DMS 273 (cell line): ENCODE results near the gene ABHD12.
A peak's percentile ranks its signal among the peaks of the same experiment; 100 is the strongest.

Experiments
- DNase-seq: peaks from one replicate; lab custom pipeline; 2025; ENCODE audit not compliant: unreplicated experiment; lab: John Stamatoyannopoulos, UW

ABHD12 gene

DNA sequence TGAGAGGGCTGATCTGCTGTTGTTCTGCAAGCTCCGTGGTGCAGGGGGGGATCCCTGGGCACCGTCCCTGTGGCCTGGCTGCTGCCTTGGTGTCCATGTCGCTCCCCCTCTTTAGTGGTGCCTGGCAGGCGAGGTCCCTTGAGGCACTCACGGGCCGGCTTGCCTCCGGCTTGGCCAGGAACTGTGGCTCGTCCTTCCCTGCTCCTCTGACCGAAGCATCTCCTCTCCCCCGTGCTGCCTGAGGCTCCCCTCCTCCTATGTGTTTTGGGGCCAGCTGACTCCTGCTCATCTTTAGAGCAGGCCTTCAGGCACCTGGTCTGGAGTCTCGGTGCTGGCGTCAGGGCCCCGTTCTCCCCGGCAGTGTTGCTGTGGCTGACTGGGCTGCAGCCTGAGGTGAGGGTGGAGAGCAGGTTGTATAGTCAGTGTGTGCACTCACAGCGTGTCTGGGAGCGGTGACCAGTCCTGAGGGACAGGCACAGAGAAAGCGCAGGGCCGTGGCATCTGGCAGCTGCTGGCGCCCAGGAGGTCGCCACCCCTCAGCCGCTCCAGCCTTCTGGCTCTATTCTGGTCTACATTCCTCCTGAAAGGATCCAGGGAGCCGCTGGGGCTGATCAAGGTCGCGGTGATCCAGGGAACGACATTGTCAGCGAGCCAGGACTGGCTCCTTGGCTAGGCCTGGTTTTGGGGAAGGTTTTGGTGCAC lies 99.1 kb downstream of the ABHD12 start:
- DNase-seq = no peak

GRCh38 chr20:25290646-25291431 lies 99.8 kb downstream of the ABHD12 start:
- DNase-seq = no peak

GRCh38 chr20:25289886-25290597 lies 100.6 kb downstream of the ABHD12 start:
- no peak for DNase-seq

DNA sequence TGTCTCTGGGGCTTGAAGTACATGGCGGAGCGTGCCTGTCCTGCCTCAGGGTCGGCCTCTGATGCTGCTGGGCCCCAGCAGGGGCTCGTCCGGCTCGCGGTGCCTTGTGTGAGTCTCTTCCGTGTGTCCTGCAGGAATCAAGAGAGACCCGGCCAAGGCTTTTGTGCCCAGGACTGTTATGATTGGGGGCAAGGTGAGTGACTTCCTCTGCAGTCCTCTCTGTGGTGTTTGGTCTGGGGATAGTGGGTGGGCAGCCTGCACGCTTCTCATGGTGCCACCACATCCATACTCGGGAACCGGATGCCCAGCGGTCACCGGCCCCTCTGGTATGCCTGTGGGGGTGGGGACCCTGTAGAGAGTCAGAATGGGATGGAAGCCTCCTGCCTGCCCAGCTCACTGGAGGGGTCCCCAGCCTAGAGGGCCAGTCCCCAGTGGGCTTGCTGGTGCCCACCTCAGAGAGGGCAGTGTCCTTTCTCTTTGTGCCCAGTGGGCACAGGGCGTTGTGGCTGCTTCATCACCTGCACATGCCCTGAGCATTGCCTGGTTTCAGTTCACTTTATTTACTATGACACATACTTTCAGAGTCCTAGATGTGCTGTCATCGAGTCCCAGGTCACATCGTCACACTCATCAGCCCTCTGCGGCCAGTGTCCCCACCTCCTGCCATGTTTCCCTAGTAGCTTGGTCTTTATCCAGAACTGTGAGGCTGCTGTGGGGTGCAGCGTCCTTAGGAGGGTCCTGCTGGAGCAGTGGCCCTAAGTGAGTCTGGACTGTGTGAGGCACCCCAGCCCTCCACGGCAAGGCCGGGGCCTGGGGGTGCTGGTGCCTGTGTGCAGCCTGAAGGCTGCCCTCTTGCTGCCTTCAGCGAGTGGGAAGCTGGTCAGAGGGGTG lies 102.1 kb downstream of the ABHD12 start:
- DNase-seq = no peak

- no peak for DNase-seq
Measured at GRCh38 chr20:25287631-25288290, 102.9 kb downstream of the ABHD12 start.

DNA sequence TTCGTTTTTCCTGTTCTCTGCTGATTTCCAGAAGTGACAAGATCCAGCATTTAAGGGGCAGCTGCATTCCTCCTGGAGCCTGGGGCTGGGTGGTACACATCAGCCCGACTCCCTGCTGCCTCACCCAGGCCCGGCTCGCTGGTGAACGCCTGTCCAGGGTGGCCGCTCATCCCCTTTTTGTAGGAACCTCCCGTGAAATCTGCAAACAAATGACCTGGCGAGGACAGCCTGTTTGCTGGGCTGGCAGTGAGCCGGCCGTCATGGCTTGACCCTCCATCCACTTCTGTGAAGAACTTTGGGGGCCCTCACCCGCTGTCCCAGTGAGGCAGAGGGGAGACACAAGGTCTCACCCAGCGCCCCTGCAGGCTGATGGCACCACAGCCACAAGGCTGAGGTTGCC lies 103.7 kb downstream of the ABHD12 start:
- DNase-seq = no peak

GRCh38 chr20:25285856-25286798 lies 104.5 kb downstream of the ABHD12 start:
- no peak for DNase-seq

DNA sequence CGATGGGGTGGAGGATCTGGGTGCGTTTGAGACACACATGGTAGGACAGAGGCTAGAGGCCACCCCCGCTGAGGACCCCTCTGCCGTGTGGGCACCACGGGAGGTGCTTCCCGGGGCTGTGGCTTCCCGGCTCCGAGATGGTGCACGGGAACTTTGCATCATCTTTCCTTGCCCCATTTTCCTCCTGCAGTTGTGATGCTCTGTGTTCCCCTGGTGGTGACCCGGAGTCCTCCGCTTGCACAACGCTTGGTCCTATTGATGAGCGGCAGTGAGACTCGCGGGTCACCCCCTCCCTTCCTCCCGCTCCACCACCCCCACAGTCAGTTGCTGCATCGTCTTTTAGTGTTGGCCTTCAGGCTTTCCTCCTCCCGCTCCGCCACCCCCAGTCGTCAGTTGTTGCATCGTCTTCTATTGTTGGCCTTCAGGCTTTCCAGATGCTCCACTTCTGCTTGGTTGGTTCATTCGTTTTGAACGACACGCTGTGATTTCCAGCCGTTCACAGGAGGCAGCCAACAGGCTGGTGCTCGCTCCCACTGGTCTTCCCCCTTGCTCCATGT lies 105.5 kb downstream of the ABHD12 start:
- peak; percentile 28 for DNase-seq

GRCh38 chr20:25284131-25284601 lies 106.5 kb downstream of the ABHD12 start:
- DNase-seq = no peak

DNA sequence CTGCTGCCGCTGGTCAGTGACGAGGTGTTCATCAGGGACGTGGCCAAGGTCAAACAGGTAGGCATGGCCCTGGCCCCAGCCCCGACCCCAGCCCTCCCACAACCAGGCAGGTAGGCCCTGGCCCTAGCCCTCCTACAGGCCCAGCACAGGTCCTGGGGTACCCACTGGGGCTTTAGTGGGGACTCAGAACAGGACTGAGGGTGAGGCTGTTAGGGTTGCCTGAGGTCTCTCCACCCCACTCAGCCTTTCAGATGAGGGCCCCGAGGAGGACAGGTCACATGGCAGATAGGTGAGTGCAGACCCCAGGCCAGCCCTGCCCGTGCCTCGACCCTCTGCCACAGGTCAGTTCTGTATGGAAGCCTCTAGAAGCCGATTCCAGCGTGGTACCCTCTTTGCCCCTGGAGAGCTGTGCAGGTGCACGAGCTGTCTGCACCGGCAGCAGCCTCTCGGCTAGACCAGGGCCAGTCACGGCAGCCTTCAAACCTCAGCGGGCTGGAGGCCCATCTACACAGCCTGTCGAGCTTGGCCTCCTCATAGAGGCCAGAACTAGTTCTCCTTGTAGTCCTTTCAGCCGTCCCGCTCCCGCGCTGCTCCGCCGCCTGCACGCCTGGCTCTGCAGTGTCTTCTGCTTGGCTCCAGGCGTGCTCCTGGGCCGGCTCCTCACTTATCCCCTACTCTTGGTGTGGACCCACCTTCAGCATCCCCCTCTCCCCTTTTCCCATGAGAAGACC lies 107.2 kb downstream of the ABHD12 start:
- no peak for DNase-seq

DNA sequence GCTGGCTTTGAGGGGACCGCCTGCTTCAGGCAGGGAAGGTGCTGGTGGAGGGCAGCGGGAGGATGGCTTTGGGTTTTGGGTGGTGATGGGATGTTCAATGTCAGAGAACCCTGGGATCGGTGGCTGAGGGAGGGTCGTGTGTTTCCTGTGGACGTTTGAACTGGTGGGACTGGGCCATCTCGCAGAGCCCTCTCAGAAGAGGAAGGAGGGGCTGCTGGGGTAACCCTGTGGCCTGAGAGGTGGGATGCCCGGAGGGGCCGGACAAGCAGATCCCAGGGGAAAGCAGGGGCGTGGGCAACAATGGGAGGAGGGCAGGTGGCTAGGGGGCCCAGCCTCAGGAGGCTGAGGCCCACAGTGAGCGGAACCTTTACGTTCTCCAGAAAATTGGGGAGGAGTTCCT lies 107.8 kb downstream of the ABHD12 start:
- DNase-seq = no peak

- DNase-seq = no peak
Measured at GRCh38 chr20:25282034-25282781, 108.4 kb downstream of the ABHD12 start.

DNA sequence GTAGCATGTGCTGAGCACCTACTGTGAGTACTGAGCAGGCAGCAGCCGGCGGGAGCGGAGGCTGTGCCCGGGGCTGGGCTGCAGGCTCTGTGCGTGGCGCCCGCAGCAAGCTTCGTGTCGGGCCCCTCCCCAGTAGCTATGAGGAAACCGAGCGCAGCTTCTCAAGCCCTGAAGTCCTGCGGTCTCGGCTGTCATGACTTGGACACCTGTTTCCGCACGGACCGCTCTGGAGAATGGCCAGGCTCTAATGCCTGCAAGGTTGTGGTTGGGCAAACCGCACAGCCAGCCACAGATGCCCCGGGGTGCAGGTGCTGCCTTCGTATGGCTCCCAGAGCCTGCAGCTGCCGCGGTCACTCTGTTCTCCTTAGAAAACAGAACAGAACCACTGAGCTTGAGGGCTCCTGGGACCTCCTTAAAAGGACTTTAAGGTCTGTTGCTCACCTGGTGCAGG lies 109.1 kb downstream of the ABHD12 start:
- no peak for DNase-seq

GRCh38 chr20:25280574-25281535 lies 109.8 kb downstream of the ABHD12 start:
- no peak for DNase-seq

DNA sequence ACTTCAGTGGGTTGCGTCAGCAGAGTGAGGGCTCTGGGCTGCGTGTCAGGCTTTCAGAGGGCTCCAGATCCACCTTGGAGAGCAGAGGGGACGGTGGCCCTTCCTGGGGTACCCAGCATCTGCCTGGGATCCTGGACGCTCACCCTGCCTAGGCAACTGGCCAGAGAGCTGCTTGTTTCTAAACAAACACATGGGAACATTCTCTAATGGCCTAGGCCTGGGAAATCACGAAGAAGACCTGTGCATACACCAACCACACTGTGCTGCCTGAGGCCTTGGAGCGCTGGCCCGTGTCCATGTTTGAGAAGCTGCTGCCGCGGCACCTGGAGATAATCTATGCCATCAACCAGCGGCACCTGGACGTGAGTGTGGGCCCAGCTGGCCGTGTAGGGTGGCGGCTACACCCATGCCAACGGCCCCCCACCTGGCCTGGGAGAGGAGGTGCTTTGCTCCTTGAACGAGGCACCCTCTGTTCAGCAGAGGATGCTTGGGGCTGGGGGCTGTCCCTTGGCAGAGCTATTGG lies 110.5 kb downstream of the ABHD12 start:
- DNase-seq = no peak

DNA sequence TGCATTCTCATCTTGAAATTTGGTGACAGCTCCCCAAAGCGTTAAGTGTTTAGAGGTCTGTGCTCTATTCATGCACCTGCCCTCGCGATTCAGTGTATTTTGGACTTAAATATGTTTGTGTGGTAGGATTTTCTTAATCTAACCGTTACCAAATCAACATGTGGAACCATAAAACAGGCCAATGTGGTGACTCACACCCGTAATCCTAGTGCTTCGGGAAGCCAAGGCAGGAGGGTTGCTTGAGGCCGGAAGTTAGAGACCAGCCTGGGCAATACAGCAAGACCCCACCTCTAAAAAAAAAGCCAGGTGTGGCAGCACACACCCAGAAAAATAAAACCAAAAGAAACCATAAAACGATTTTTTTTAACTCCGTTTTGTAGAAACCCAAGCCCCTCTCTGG lies 111.2 kb downstream of the ABHD12 start:
- DNase-seq = no peak
